ENCODE measurements around the gene SH3RF3.
"Not testable (repeated sequence)": the region's sequence is repeated elsewhere in the genome, so short reads cannot be mapped to it uniquely, and the experiment has no call there.

The SH3RF3 gene

GRCh38 chr2:109159096-109159495 is 30.1 kb downstream of the SH3RF3 start:
- no peak for DNase-seq

DNA sequence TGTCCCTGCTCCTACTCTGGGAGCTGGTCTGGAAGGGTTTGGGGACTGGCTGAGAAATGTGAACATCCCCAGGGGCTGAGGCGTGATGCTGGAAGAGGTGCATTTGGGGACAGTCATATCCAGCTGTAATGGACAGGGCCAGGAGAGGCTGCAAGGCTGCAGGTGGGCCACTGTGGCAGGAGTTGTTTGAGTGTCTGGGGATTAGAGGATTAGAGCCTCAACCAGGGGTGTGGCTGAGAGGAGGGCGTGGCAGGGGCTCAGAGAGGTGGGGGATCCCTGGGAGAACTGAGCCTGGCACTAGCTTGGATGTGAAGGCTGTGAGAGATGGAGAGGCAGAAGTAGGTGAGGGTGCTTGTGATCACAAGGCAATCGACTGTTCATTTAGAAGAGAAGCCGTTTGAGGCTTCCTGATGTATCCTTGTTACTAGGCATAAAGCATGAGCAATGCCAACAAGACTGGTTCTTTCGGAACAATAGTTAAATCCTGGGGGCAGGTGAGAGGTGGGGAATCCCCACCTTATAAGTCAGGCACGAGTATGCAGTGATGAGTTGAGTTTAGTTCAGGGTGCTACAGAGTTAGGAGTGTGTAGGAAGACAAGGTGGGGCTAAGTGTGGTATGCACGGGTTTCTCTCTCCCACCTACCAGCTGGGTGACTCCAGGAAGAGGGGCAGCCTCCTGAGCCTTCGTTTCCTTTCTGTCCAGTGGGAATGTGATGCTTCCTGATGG is 31.9 kb downstream of the SH3RF3 start:
- DNase-seq = no peak

DNA sequence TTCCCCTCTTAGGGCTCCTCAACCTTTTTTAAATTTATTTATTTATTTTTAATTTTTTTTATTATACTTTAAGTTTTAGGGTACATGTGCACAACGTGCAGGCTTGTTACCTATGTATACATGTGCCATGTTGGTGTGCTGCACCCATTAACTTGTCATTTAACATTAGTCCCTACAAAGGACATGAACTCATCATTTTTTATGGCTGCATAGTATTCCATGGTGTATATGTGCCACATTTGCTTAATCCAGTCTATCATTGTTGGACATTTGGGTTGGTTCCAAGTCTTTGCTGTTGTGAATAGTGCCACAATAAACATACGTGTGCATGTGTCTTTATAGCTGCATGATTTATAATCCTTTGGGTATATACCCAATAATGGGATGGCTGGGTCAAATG is 33.4 kb downstream of the SH3RF3 start:
- not testable (repeated sequence) for DNase-seq

DNA sequence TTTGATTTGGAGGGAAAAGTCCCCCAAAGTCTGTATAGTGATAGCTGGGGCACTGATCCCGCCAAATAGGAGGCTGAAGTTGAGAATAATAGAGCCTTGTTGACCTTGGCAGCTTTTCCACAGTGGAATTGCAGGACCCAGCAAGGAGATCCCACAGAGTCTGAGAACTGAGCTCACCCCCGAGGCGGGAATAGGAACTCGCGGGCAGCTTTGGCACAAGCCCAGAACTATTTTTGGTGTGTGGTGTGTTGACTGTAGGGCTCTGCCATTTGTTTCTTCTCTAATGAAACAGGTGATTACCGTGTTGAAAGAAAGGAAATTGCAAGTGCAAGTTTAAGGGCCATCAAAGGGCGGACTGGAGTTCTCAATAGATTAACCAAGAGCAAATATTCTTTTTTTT is 34.0 kb downstream of the SH3RF3 start:
- no peak for DNase-seq

GRCh38 chr2:109164311-109164710 is 35.3 kb downstream of the SH3RF3 start:
- no peak for DNase-seq

DNA sequence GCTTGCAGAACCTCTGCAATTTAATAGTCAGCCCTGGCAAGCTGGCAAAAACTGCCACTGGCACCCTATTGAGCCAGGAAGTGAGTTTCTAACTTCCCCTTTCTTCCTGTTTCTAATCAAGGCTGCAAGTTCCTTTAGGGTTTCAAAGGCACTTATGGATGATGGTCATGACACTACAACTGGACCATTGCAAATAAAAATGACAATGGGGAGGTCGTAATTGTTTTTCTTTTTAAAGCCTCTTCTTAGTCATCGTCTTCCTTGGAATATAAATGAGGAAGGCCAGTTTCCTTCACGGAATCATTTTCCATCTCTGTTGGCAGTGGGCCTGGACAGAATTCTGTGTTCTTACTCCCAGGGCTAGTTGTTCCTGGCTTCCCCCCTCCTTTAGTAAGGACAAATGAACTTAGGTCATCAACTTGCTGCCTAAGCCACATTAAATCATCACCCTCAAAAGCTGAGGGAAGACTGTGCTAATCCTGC is 35.8 kb downstream of the SH3RF3 start:
- DNase-seq = no peak

DNA sequence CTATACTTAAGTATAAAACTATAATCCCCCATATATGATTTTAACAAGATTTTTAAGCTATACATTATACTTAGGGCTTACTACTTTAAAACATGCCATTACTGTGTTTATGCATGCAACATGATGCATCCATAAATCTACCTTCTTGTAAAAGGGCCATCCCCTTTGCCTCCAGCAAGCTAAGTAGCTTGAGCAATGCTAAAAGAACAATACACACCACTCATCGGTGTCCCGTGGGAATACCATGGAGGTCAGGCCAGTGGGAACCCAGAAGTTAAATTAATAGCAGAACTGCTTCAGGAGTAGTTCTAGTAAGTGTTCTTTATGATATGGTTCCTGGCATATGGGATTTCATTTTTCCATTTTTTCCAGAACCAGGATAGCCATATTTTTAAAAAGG is 37.8 kb downstream of the SH3RF3 start:
- DNase-seq = no peak

DNA sequence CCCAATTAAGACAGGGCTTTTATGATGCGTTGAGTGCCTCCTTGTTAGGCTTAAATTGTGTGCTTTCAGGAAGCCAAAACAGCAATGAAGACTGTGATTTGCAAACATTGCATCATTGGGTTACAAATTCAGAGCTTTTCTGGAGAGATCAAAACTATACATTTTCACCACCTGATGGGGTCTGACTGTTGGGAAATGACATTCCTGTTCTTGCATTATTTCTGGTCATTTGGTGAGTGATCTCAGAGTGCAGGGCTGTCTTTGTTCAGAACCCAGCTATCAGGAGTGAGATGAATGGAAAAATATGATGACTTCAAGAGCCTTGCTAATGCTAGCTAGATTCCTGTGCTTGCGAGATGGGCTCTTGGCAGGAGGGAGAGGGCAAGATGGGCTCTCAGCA is 39.1 kb downstream of the SH3RF3 start:
- no peak for DNase-seq

DNA sequence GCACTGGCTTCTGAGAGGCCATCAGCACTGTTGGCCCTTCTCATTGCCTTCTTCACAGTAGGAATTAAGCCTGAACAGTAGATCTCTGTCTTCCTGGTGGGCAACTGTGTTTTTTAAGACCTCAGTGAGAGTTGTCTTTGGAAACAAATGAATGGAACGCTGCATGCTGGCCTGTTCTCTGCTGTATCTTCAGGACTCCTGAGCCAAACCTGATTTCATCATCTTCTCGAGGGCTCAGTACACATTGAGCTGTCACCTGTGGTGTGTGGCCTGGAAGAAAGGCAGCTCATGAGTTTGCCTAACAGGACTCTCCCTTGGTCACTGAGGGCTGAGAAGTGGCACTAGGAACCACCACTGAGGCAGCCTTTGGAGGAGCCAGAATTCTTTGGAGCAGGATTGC is 39.7 kb downstream of the SH3RF3 start:
- DNase-seq = no peak

DNA sequence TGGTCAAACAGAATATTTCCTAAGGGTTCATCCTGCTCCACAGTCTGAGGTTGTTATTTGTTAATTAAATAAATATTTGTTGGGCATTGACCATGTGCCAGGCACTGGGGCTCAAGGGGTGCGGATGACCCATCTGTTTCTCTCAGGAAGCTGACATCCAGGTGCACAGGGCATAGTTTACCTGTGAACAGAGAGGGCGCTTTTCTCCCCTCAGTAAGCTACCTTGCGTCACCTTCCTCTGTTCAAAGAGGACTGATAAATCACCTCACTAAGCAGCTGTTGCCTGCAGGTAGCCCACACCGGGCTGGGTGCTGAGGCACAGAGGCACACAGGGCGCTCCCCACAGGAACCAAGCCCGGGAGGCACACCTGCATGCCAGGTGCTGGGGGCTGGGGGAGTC is 41.6 kb downstream of the SH3RF3 start:
- no peak for DNase-seq

- DNase-seq = no peak
Observed at GRCh38 chr2:109171444-109172334, 42.7 kb downstream of the SH3RF3 start.

- DNase-seq = no peak
Observed at GRCh38 chr2:109172556-109173105, 43.6 kb downstream of the SH3RF3 start.

DNA sequence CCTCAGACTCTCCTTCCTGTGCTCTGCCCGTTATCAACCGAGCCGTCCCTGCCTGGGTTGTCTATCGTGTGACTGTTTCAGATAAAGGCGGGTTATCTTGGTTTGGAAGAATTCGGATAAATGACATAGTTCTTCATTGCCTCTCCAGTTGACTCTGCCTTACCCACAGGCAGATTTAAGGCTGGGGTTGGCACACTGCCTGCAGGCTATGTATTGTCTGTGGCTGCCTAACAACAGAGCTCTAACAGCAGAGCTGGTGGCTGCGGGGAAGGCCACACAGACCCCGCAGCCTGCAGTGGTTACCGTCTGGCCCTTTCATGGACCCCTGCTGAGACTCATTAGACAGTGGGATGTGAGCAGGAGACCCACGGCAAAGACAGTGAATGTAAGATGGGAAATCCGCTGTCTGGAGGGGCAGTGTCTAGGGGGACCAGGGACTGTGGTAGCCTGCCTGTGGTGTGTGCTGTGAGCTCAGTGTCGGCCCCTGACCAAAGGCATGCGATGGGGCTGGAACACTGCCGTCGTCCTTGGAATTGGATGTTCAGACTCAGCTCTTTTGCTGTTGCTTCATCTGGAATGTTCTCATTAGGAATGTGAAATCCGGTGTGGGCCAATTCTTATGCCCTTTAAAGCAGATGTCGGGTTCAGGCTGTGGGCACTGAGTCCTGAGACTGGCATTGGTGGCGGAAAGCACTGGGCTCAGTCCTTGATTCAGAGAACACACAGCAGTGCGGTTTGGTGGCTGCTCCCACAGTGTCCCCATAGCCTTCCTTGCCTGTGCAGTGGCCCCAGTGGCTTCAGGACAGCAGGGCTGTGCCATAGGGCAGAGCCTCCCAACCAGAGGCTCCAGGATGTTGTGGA is 44.5 kb downstream of the SH3RF3 start:
- no peak for DNase-seq

DNA sequence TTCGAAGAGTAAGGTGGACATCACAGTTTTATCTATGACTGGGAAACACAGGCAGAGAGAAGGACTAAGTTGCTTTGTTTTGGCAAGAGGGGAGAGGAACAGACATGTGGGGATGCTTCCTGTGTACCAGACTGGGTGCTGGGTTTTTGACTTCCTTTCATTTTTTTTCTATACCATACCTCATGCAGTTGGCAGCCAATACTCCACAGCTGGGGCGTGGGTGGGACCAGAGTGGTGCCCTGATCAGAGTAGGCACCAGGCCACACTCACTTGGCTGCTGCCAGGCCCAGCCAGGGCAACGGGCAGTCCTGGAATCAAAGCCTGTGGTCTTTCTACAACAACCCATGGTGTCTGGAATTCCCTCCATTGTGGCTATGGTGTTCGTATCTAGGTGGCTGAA is 45.2 kb downstream of the SH3RF3 start:
- no peak for DNase-seq

DNA sequence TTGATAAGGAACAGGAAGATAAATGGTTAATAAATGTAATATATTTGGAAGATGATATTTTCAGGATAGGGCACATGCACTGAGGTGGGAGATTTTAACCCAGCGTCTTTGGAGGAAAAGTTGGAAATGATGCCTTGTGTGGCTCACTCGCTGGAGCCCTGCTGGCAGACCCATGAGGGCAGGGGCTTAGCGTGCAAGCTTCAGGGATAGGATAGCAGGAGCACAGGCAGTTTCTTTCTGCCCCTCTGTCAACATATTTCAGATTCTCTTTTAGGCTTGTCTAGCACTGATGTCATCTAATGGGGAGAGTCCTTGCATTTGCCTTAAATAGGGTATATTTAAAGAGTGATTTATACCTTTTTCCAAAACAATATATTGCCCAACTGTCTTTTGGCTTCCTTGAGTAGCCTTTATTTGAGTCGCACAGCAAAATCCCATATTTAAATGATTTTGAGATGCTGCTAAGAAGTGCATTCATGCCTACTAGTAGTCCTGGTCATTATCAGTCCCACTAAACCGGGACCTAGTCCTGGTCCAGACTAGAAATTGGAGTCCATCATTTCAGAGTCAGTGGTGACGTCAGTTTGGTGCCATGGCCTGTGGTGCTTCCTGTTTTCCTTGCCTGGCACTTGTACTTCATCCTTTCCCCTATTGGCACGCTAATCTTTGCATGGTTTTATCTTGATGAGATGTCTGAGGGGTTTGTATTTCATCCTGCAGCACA is 45.8 kb downstream of the SH3RF3 start:
- DNase-seq = no peak

GRCh38 chr2:109175350-109175678 is 46.3 kb downstream of the SH3RF3 start:
- DNase-seq = no peak

DNA sequence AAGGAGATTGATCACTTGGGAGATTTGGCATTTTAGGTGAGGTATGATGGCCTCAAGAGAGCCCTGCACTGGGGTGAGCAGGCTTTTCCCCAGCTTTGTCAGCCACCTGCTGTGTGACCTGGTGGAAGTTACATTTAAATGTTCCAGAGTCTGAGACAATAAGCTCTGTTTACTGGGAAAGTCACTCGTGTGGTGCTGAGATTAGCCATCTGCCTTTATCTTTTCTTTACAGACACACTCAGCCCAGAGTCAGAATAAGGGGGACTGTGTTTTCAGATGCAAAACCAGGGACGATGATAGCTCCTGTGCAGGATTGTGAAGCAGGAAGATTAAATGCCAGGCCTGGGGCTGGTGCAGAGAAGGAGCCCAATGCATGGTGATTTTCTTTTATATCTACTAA is 47.9 kb downstream of the SH3RF3 start:
- no peak for DNase-seq

DNA sequence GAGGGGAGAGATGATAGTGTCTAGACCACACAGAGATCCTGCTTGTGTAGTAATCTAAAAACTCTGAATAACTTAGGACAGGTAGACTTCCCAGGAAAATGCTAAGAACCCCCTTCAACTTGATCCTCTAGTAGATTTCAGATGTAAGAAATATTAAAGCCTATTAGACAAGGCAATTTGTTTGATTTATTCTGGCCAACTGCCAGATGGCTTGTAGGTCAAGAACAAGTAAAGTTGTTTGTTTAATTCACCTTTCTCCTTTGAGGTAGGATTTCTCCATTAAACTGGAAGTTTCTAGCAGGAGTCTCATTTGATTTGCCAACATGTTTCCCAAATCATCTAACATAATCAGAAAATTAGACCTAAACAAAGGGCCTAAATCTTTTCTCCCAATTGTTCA is 48.6 kb downstream of the SH3RF3 start:
- DNase-seq = no peak

GRCh38 chr2:109178968-109179367 is 50.0 kb downstream of the SH3RF3 start:
- no peak for DNase-seq

DNA sequence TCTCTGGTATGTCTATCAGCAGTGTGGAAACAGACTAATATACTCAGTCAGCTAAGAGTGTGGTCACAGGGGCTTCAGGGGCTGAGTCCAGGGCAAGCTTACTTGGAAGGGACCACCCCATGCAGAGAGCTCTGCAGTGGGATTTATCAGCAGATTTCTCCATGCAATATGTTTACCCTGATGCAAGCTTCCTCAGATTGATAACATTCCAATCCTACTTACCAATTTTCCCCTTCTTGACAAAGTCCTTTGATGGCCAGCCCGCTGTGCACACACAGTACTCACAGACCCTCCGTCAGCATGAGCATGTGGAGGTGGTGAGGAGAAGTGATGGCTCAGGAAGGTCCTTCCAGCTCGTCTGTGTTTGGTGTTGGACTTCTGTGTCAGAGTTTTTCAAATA is 51.8 kb downstream of the SH3RF3 start:
- no peak for DNase-seq

GRCh38 chr2:109182426-109182825 is 53.4 kb downstream of the SH3RF3 start:
- no peak for DNase-seq

DNA sequence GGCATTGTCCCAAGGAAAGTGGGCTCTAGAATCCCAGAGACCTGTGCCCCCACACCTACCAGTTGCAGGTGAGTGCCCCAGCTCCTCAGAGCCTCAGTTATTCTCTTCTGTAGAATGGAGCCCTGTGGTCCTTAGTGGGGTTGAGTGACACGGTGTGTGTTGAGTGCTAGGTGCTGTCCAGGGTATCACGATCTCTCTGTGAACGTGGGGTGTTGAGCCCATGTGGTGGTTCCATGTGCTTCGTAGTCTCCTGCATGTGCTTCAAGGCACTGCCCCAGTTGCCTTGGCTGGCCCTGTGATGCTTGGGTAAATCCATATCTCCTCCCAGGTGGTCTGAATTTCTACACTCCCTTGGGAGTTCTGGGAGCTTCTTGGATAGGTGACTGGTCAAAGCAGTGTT is 54.9 kb downstream of the SH3RF3 start:
- DNase-seq = no peak

Data from activated CD4-positive, alpha-beta T cell treated with anti-CD3 and anti-CD28 coated beads, Interleukin-10, Interleukin-2, amounts not matched to agents 100 ng/mL and 50 ng/mL, durations not matched to agents 16 hours and 8 hours (primary cell).